Type B pancreatic cell (in vitro differentiated cells): ENCODE measurements around the gene HIP1. TPM values are rescaled to one million over a fixed set of nuclear protein-coding genes. Genes with fewer than 3 reads are reported as not detected.

ENCODE experiments used
- DNase-seq: peaks from one replicate; pipeline ENCODE4 v3.0.0; 2021; ENCODE audit warnings: mixed read lengths; ENCODE audit not compliant: unreplicated experiment; ENCODE audit errors: extremely low spot score
- H3K27ac Mint-ChIP-seq: 2 replicates; pipeline ENCODE4 v1.8.0; 2021; ENCODE audit warnings: mild to moderate bottlenecking, mixed read lengths
- H3K27me3 Mint-ChIP-seq: 2 replicates; pipeline ENCODE4 v1.8.0; 2021; ENCODE audit warnings: mixed read lengths
- H3K36me3 Mint-ChIP-seq: 2 replicates; pipeline ENCODE4 v1.8.0; 2021; ENCODE audit warnings: mixed read lengths
- H3K4me1 Mint-ChIP-seq: one replicate; pipeline ENCODE4 v1.8.0; 2021; ENCODE audit warnings: mixed read lengths; ENCODE audit not compliant: unreplicated experiment
- H3K4me3 Mint-ChIP-seq: 2 replicates; pipeline ENCODE4 v1.8.0; 2021; ENCODE audit warnings: mild to moderate bottlenecking, mixed read lengths
- H3K9me3 Mint-ChIP-seq: 2 replicates; pipeline ENCODE4 v1.8.0; 2021; ENCODE audit warnings: mixed read lengths
- CTCF ChIP-seq: fragments of 200-600 bp; sonication (generic); conservative IDR thresholded peaks from 2 replicates; pipeline ENCODE4 v1.5.0; 2021; ENCODE audit warnings: antibody characterized with exemption, mild to moderate bottlenecking
- total RNA-seq: library from RNA; stranded (reverse); gene quantifications from 2 replicates; pipeline ENCODE4 v1.2.1, GENCODE V29; 2021; ENCODE audit warnings: low replicate concordance

The HIP1 gene
- total RNA-seq, 1 donor from 2014 or later = 33.8 TPM

- no peaks in the 10 kb centered on the region for H3K36me3 Mint-ChIP-seq
- no peak for TF ChIP-seq CTCF
- H3K27ac Mint-ChIP-seq = no peak overlapping the region
- H3K4me1 Mint-ChIP-seq = no peaks in the 10 kb centered on the region
- H3K4me3 Mint-ChIP-seq = no peak overlapping the region
- no peak for DNase-seq
- H3K9me3 Mint-ChIP-seq = peaks cover 10% of the 10 kb centered on the region
- H3K27me3 Mint-ChIP-seq = no peaks in the 10 kb centered on the region
Measured at GRCh38 chr7:75679060-75679459, 59.7 kb downstream of the HIP1 start.

GRCh38 chr7:75669579-75669978, 69.2 kb downstream of the HIP1 start:
- no peak for TF ChIP-seq CTCF
- H3K9me3 Mint-ChIP-seq = peaks cover under 1% of the 10 kb centered on the region

GRCh38 chr7:75667938-75668337, 70.8 kb downstream of the HIP1 start:
- no peak for TF ChIP-seq CTCF
- H3K36me3 Mint-ChIP-seq = no peaks in the 10 kb centered on the region
- no peaks in the 10 kb centered on the region for H3K4me1 Mint-ChIP-seq
- no peak overlapping the region for H3K27ac Mint-ChIP-seq
- no peaks in the 10 kb centered on the region for H3K9me3 Mint-ChIP-seq
- no peak overlapping the region for H3K4me3 Mint-ChIP-seq
- no peaks in the 10 kb centered on the region for H3K27me3 Mint-ChIP-seq
- no peak for DNase-seq

More at GRCh38 chr7:75669579-75669978, 69.2 kb downstream of the HIP1 start:
- H3K4me3 Mint-ChIP-seq = no peak overlapping the region
- H3K36me3 Mint-ChIP-seq = no peaks in the 10 kb centered on the region
- H3K27me3 Mint-ChIP-seq = no peaks in the 10 kb centered on the region
- H3K27ac Mint-ChIP-seq = no peak overlapping the region
- DNase-seq = no peak
- H3K4me1 Mint-ChIP-seq = no peaks in the 10 kb centered on the region

- Mint-ChIP-seq H3K36me3 (no peaks in the 10 kb centered on the region), H3K27me3 (no peaks in the 10 kb centered on the region), H3K27ac (no peak overlapping the region), H3K9me3 (no peaks in the 10 kb centered on the region), H3K4me1 (no peaks in the 10 kb centered on the region), H3K4me3 (no peak overlapping the region)
- no peak for TF ChIP-seq CTCF
- DNase-seq = no peak
Measured at GRCh38 chr7:75663302-75663907, 75.3 kb downstream of the HIP1 start.

- H3K36me3 Mint-ChIP-seq = no peaks in the 10 kb centered on the region
- no peak for DNase-seq
- H3K27me3 Mint-ChIP-seq = no peaks in the 10 kb centered on the region
- H3K9me3 Mint-ChIP-seq = no peaks in the 10 kb centered on the region
- H3K4me3 Mint-ChIP-seq = no peak overlapping the region
- H3K4me1 Mint-ChIP-seq = no peaks in the 10 kb centered on the region
- no peak for TF ChIP-seq CTCF
- H3K27ac Mint-ChIP-seq = no peak overlapping the region
Measured at GRCh38 chr7:75662579-75663301, 76.0 kb downstream of the HIP1 start.
